Nephron (organoid): ENCODE results near the gene PAK1.

ENCODE experiments used
- H3K27ac Mint-ChIP-seq, 3 experiments: 2 replicates each; pipeline ENCODE4 v1.8.0; 2020; ENCODE audit warnings: mixed read lengths in 3 of 3, mild to moderate bottlenecking in 2 of 3, moderate library complexity in 1 of 3
- H3K27me3 Mint-ChIP-seq: 2 replicates; pipeline ENCODE4 v1.8.0; 2021; ENCODE audit warnings: low read depth, mild to moderate bottlenecking, moderate library complexity, mixed read lengths
- H3K36me3 Mint-ChIP-seq: 2 replicates; pipeline ENCODE4 v1.8.0; 2020; ENCODE audit warnings: low read depth, mixed read lengths
- H3K4me1 Mint-ChIP-seq: 2 replicates; pipeline ENCODE4 v1.8.0; 2020; ENCODE audit warnings: mixed read lengths
- H3K4me3 Mint-ChIP-seq, 3 experiments: 2 replicates each; pipeline ENCODE4 v1.8.0; 2020; ENCODE audit warnings: mild to moderate bottlenecking in 3 of 3, mixed read lengths in 3 of 3, moderate library complexity in 2 of 3
- H3K9me3 Mint-ChIP-seq: 2 replicates; pipeline ENCODE4 v1.8.0; 2020; ENCODE audit warnings: mixed read lengths
- TF ChIP-seq, protein P1 (sequence below), 3 experiments: fragments of 200-600 bp; sonication (generic); IDR thresholded peaks; one replicate each; pipeline ENCODE4 v1.5.0; 2021; ENCODE audit warnings: antibody characterized with exemption in 3 of 3; ENCODE audit not compliant: unreplicated experiment in 3 of 3

The PAK1 gene

DNA sequence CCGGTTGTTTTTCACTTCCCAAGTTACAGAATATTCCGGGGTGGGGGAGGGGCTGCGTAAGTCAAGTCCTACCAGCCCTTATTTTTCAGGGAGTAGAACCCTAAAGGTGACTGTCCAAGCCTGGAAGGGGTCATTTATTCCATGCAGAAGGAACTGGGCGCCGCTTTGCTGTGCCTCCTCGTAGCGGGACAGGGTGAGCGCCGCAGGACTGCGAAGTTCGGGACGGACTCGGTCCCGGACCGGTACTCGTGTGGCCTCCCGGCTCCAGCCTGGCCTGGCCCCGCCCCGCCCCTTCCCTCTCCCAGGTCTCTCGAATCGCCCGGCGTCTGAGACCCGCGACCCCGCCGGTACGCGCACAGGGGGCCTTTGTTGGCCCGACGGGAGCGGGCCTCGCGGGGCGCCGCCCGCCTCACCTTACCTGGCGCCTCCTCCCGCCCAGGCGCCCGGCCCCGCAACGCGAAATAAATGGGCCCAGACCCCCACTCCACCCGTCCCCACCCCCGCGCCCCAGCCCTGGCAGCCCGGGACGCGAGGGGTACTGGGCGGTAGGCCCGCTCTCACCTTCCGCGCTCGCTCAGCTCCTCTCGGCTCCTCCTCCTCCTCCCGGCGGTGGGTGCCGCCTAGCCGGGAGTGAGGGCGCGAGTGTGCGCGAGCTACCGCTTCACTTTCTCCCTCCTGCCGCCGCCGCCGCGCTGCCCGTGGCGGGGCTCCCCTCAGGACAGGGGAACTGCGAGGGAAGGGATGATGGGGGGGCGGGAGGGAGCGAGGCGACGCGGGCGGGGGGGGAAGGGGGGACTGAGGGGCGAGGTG lies 698 bp downstream of the PAK1 start:
- Mint-ChIP-seq H3K27ac (peak overlapping the region; percentile 54 to 97 (median 95)), H3K4me3 (peak overlapping the region; percentile 91 to 96 (median 95)), H3K9me3 (no peaks in the 10 kb centered on the region), H3K4me1 (peaks cover 16% of the 10 kb centered on the region), H3K27me3 (peaks cover 4% of the 10 kb centered on the region), H3K36me3 (no peaks in the 10 kb centered on the region)
- TF ChIP-seq, protein P1, sequence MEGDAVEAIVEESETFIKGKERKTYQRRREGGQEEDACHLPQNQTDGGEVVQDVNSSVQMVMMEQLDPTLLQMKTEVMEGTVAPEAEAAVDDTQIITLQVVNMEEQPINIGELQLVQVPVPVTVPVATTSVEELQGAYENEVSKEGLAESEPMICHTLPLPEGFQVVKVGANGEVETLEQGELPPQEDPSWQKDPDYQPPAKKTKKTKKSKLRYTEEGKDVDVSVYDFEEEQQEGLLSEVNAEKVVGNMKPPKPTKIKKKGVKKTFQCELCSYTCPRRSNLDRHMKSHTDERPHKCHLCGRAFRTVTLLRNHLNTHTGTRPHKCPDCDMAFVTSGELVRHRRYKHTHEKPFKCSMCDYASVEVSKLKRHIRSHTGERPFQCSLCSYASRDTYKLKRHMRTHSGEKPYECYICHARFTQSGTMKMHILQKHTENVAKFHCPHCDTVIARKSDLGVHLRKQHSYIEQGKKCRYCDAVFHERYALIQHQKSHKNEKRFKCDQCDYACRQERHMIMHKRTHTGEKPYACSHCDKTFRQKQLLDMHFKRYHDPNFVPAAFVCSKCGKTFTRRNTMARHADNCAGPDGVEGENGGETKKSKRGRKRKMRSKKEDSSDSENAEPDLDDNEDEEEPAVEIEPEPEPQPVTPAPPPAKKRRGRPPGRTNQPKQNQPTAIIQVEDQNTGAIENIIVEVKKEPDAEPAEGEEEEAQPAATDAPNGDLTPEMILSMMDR (IDR thresholded peaks at IDR 0.05; ENCODE audit: unreplicated experiment in 3 of 3): no peak

GRCh38 chr11:77471558-77472193 lies 2.2 kb downstream of the PAK1 start:
- Mint-ChIP-seq H3K27ac (peak overlapping the region; percentile 31 to 85 (median 54)), H3K4me1 (peaks cover 16% of the 10 kb centered on the region), H3K4me3 (peak overlapping the region; percentile 85 to 89 (median 88)), H3K9me3 (no peaks in the 10 kb centered on the region), H3K36me3 (no peaks in the 10 kb centered on the region), H3K27me3 (peaks cover 4% of the 10 kb centered on the region)
- TF ChIP-seq, protein P1 (IDR thresholded peaks at IDR 0.05; ENCODE audit: unreplicated experiment in 3 of 3): peak; percentile 21 to 48 (median 25)

DNA sequence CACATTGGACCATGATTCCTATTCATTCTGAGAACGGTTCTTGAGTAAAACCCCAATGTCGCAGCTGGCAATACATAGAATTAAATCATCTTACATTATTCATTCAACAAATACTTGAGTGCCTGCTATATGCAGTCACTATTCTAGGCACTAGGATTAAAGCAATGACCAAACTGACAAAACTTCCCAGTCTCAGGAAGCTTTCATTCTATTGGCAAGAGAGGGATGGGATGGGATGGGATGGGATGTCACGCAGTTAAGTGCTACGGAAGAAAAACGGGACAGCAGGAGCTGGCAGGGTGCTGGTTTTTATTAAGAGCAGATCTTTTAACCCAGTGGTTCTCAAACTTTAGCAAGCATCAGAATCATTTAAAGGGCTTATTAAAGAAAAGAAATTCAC lies 2.9 kb downstream of the PAK1 start:
- peaks cover 4% of the 10 kb centered on the region for H3K27me3 Mint-ChIP-seq
- peak overlapping the region; percentile 85 to 89 (median 88) for H3K4me3 Mint-ChIP-seq
- H3K36me3 Mint-ChIP-seq: no peaks in the 10 kb centered on the region
- TF ChIP-seq, protein P1 (IDR thresholded peaks at IDR 0.05; ENCODE audit: unreplicated experiment in 3 of 3): no peak
- H3K4me1 Mint-ChIP-seq: peaks cover 16% of the 10 kb centered on the region
- peak overlapping the region in 2 of 3 experiments; percentile 31 to 85 for H3K27ac Mint-ChIP-seq
- no peaks in the 10 kb centered on the region for H3K9me3 Mint-ChIP-seq

DNA sequence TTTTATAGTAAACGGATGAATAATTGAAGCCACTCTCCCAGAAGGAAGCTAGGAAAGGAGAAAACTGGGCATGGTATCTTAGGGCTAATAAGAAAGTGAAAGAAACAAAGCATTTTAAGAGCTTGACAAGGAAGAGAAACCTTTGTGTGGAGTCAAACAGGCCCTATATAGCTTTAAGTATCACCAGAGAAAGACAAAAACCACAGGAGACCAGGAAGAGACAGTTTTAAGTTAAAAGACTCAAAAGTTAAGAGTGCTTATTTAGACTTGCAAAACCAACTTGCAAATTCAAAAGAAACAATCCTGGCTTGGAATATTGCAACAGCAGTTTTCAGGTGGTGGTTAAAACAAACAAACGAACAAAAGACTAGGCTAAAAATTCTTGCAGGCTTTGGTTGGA lies 3.4 kb downstream of the PAK1 start:
- Mint-ChIP-seq H3K9me3 (no peaks in the 10 kb centered on the region), H3K36me3 (no peaks in the 10 kb centered on the region), H3K27ac (peak overlapping the region in 2 of 3 experiments; percentile 5 to 11), H3K4me1 (peaks cover 16% of the 10 kb centered on the region), H3K27me3 (peaks cover 4% of the 10 kb centered on the region), H3K4me3 (peak overlapping the region; percentile 22 to 43 (median 30))
- TF ChIP-seq, protein P1 (IDR thresholded peaks at IDR 0.05; ENCODE audit: unreplicated experiment in 3 of 3): no peak

- no peak overlapping the region for H3K4me3 Mint-ChIP-seq
- H3K27ac Mint-ChIP-seq: no peak overlapping the region
- H3K36me3 Mint-ChIP-seq: no peaks in the 10 kb centered on the region
- H3K4me1 Mint-ChIP-seq: peaks cover 16% of the 10 kb centered on the region
- TF ChIP-seq, protein P1 (IDR thresholded peaks at IDR 0.05; ENCODE audit: unreplicated experiment in 3 of 3): peak in 1 of 3 experiments; percentile 16
- no peaks in the 10 kb centered on the region for H3K9me3 Mint-ChIP-seq
- H3K27me3 Mint-ChIP-seq: peaks cover 4% of the 10 kb centered on the region
These were observed 5.4 kb downstream of the PAK1 start for GRCh38 chr11:77468527-77468926.
